GM18508 (cell line): ENCODE data around the gene ARHGAP26.

ENCODE experiments used
- ATAC-seq: cut with Tn5 transposase; IDR thresholded peaks from one replicate; pipeline ENCODE4 v1.9.1; 2021; ENCODE audit warnings: moderate number of reproducible peaks; ENCODE audit not compliant: insufficient read depth, unreplicated experiment

Gene ARHGAP26

DNA sequence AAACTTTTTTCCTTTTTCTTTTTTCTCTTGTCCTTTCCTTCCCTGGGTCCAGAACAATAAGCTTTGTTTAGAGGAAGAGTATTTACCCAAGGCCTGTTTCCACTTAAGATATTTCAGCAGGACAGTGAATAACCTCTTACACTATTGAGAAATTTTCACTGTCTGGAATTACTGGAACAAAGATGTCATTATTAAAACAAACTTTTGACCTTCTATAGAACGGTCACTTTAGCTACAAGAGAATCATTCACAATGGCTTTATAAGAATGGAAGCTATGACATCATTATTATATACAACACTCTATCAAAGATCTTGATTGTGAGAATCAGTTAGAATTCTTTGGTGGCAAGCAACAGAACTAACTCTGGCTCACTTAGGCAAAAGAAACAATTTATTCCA, 22.0 kb upstream of the ARHGAP26 start:
- no peak for ATAC-seq

DNA sequence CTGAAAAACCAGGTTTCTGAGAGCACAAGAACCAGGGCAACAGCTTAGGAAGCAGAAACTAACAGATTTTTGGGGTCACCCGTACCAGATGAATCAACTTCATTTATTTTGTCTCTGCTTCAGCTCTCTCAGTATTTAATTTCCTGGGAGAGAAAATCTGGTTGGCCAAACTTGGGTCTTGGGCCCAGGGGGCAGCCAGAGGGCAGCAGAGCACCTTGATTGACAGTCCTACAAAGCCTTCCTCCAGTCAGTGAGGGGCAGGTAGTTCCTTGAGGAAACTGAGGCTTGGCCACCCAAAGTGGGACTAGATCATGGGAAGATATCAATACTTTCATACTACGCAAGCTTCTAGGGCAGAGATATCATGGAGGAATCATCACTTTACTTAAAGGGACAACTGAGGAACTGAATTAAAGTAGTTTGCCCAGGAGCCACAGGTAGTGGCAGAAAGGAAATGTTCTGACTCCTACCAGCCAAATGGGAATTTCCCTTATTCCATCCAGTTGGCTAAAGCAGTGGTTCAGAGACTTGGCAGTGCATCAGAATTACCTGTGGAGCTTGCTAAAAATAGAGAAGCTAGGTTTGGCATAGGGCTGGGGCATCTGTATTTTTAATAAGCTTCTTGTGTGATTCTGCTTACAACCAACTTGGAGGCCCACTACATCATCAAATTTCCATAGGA, 21.5 kb upstream of the ARHGAP26 start:
- no peak for ATAC-seq

DNA sequence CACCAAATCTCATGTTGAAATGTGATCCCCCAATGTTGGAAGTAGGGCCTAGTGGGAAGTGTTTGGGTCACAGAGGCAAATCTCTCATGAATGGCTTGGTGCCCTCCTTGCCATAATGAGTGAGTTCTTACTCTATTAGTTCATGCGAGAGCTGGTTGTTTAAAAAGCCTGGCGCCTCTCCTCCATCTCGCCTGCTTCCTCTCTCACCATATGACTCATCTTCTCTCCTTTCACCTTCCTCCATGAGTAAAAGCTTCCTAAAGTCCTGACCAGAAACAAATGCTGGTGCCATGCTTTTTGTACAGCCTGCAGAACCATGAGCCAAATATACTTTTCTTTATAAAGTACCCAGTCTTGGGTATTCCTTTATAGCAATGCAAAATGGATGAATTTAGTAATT, 20.9 kb upstream of the ARHGAP26 start:
- ATAC-seq = no peak

DNA sequence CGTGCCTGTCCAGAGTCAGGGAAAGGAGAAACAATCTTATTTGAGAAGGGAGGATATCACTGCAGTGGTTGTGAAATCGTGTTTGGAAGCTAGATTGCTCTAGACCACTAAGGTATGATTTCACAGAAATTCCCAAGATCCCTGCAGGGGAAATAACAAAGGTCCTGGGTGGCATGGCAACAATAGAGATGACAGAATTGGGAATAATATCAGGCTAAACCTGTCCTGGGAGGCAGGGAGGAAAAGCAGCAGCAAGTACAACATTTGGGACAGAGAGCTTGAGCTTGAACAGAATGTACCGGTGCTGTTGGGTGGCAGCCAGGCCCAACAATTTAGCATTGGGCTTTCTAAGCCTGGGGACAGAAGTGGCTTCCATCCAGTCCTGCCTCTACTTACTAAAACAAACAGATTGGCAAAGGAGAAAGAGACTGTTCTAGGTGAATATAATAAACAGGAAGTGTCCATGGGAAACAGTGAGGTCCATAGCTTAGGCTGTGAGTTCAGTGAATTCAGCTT, 17.0 kb upstream of the ARHGAP26 start:
- no peak for ATAC-seq

DNA sequence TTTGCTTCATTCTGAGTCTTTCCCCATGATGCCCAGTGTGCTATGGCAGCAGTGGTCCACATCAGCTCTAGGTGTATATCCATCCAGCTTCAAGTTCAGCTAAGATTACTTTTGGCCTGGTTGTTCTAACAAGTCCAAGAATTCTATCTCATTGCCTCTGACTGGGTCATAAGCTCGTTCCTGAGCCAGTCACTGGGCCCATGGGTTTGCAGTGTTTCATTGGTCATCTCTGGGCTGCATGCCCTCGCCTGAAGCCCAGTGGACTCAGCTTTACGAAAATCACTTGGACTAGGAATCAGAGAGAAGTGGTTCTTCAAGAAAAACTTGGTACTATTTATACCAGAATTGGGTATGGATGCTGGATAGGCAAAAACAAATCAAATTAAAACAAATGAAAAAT, 16.1 kb upstream of the ARHGAP26 start:
- no peak for ATAC-seq

DNA sequence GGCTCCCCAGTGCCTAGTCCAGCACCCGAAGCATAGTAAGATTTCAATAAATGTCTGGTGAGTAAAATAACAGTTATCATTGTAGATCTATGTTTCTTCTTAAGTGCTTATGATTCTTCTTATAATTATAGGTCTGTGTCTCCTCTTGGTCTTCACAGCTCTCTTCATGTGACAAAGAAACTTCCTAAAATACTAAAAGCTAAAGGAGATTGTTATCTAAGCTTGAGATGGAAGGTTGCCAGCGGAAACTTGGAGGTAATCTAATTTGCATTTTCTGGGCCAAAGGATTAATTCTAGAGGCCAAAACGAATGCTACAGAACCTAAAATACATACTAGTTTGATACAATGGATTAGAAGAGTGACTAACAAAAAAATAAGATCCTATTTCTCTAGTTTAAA, 13.6 kb upstream of the ARHGAP26 start:
- ATAC-seq = no peak

DNA sequence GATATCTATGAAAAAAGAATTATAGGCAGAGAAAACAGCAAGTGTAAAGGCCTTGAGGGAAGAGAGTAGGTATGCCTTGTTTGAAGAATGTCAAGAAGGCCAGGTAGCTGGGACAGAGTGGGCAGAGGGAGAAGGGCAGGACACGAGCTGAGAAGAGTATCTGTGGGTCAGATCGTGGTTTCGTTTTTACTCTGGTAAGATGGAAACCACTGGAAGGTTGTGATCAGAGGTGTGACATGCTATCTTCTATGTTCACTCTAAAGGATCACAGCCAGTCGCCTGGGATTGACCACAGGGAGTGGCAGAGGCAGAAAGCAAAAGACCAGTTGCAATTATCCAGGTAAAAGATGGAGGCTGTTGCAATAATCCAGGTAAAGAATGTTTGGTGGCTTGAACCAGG, 12.6 kb upstream of the ARHGAP26 start:
- no peak for ATAC-seq

DNA sequence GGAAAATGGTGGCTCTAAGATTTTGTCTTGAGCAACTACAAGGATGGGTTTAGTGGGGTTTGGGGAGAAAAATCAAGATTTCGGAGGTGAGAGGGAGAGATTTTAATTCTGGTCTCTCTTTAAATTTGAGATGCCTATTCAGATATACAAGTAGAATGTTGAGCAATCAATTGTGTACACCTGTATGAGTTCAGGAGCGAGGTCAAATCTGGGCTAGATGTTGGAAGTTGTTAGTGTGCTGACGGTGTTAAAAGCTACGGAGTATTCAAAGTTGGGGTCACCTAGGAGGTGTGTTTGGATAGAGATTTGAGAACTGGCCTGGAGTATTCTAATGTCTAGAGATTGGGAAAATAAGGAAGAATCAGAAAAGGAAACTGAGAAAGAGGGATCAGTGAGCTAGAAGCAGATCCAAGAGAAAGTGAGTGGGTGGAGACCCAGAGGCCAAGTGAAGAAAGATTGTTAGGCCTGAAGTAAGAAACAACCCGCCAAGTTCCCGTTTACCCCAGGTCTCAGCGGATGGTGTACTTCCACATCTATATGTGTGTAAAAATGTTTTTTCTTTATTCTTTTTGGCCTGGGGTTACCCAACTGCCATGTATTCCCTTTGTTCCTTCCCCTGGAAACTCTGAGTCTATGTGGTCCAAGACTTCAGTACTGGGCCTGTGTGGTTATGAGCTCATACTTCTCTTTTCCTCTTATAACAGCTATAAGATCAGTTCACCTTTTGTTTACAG, 11.9 kb upstream of the ARHGAP26 start:
- no peak for ATAC-seq

DNA sequence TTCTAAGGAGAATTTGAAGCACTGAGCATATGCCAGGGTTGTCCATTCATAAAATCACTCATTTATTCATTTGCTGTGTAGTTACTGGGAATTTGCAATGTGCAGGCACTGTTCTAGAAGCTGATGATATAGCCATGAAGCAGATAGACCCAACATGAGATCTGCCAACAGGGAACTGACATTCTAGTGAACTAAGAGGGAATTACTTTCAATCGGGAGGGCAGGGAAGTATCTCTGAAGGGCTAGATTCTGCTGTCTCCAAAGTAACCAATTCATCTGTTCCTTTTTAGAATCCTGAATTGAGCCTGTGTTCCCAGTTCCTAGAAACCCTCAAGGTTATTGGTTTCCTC, 11.4 kb upstream of the ARHGAP26 start:
- ATAC-seq = no peak

DNA sequence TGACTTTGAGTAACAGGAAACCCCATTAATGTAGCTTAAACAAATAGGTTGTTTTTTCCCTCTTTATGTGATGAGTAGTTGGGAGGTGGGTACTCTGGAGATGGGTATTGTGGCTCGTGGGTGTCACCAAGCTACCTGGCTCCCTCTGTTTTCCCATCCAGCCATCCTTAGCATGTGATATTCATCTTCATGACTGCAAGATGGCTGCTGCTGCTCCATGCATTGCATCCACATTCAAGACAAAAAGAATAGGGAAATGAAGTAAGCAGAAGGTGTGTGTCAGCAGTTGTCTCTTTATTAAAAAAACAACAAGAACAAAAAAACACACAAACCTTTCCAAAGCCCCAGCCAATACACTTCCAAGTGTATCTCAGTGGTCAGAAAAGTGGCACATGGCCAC, 6.5 kb upstream of the ARHGAP26 start:
- ATAC-seq = no peak

DNA sequence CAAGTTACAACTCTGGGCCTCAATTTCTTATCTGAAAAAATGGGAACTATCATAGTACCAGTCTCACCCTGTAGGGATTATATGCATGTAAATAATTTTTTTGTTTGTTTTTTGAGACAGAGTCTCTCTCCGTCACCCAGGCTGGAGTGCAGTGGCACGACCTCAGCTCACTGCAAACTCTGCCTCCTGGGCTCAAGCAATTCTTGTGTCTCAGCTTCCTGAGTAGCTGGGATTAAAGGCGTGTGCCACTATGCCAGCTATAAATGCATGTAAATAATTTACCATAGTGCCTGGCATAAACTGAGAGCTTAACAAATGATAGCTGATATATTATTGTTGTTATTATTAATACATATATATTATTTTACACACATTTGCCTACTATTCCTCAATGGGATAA, 3.0 kb upstream of the ARHGAP26 start:
- no peak for ATAC-seq

DNA sequence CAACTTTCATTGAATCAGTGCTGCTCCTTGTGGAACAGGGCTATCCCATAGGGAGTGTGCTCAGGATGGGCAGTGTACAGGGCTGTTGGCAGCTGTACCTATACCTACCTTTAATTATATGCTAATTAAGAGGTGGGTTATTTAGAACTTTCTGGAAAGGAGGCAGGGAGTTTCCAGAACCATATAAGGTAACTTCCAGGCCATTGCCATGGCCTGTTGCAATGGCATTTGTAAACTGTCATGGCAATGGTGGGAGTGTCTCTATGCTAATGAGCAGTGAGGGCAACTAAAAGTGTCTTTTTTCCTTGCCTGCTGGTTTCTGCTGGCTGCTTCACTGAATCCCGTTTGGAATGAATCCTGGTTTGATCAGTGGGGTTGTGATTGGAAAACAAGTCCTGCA, 2.3 kb upstream of the ARHGAP26 start:
- ATAC-seq = no peak

DNA sequence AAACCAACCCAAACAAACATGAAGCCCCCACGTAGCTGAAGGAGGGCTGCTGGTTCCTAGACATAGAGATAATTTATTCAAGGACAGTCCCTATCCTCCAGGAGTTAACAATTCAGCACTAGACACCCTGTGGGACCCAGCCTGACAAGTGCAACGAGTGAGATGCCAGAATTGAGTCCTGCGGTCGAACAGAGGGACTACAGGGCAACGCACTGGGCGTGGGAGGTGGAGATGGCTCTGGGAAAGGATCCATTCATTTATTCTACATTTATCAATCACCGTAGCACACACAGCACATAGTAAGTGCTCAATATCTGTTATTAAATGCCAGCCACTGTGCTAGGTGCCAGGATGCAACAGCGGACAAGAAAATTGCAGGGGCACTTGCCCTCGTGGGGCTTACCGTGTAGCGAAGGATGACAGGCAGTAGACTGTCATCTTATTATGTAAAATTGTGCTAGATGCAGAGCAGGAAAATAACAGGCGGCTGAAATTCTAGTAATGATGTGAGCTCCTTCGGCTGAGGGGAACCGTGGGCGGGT, 855 bp upstream of the ARHGAP26 start:
- no peak for ATAC-seq

DNA sequence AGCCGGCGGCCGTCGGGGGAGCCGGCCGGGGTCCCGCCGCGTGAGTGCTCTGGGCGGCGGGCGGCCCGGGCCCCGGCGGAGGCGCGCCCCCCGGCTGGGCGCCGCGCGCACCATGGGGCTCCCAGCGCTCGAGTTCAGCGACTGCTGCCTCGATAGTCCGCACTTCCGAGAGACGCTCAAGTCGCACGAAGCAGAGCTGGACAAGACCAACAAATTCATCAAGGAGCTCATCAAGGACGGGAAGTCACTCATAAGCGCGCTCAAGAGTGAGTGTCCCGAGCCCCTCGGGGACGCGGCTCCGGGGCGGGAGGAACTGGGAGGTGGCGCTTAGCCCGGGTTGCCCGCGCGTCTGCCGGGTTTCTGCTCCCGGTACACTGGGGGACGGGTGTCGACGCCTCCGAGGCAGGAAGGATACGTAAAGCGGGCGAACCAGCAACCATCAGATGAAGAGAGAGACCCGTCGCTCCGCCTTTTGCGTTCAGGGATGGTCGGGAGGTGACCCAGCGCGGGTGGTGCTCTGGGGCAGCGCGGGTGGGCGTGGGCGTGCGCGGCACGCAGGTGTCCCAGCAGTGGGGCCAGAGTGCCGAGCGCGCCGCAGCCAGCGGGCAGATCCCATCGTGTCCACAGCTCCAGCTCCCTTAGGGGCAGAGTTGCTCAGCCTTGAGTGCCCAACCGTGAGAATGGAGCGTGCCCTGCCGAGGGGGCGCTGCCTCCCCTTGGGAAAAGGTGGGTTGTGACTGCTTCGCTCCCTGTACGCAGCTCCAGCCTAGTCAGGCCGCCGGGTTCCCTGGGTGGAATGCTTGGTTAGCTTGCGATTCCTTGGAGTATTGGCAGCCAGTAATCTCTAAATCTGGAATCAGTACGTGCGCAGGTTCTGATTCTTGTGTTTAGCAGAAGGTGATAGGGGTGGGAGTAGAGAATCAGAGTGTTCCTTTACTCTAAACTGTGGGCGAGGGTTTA, 753 bp downstream of the ARHGAP26 start:
- ATAC-seq = peak; percentile 7

DNA sequence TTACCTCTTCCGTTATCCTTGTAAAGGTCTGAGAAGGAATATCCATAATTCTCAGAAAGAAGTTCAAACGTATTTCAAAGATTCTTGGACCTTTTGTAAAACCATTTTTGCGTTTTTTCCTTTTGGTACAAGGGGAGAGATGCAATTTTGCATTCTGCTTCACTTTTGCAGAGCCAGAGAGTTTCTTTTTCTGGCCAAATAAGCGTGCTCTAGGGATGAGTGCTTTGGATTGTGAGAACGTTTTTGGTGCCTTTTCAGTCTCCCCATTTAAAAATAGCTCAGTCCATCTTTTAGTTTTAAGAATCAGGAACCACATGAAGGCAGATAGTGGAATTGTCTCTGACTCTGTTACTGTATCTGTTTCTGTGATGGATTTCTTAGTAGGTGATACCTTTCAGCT, 1.5 kb downstream of the ARHGAP26 start:
- no peak for ATAC-seq

DNA sequence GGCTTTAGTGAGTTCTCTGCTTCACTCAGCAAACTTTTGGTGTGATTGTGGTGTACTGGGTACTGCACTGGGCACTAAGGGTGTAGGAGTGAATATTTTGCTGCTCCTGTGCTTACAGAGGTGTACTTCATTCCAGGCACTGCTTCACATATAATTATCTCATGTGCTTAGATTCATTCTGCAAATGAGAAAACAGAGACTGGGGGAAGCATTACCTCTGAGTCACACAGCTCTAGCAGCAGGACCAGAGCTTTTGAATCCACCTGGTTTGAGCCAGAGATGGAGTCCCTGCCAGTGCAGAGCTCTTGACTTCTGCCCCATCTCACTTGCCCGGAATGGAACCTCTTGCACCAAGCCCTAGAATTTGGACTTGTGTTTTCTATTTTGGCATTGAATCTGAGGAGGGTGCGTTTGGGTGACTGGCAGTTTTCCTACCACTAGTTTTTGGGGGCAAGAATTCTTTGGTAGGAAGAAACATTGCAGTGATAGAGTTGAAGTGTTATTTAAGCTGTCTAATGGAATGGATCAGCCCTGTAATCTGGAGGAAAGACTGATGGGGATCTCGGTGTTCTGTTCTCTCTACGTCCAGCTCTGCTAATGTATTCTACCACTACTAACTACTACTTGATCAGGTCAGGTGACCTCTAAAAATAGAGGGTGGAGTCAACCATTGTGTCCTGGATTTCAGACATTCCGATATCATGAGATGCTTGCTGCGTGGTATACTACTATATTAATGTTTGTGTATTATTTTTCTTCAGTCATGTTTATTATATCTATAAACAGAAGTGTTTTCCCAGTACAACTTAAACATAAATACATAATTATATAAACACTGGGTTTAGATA, 2.5 kb downstream of the ARHGAP26 start:
- no peak for ATAC-seq

DNA sequence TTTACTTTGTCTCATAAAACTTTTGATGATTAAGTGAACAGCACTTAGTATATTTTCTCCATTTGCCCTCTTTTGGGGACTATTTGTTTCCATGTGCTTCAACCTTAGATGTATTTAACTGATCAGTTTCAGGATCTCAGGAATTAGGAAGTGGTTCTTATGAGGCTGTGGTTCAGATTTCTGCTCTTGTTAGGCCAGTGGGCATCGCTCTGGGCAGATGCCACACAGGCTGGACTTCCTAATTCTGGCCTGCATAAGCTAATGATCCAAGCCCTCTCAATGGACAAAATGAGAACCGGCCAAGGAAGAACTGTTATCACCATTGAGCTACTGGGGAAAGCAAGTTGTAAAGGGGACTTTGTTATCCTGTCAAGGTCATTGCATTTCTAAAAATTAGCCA, 6.9 kb downstream of the ARHGAP26 start:
- no peak for ATAC-seq

DNA sequence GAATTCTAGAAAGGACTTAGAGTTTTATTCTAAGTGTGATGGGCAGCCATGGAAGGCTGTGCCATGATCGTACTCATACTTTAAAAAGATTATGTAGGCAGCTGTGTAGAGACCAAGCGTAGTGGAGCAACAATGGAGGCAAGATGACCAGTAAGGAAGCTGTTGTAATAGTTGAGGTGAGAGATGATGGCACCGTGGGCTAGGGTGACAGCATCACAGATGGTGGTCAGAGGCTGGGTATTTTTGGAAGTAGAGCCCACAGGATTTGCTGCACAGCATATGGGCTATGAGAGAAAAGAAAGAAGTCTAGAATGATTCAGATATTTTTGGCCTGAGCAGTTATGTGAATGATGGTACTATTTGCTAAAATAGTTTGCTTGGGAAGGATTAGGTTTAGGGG, 7.7 kb downstream of the ARHGAP26 start:
- no peak for ATAC-seq

DNA sequence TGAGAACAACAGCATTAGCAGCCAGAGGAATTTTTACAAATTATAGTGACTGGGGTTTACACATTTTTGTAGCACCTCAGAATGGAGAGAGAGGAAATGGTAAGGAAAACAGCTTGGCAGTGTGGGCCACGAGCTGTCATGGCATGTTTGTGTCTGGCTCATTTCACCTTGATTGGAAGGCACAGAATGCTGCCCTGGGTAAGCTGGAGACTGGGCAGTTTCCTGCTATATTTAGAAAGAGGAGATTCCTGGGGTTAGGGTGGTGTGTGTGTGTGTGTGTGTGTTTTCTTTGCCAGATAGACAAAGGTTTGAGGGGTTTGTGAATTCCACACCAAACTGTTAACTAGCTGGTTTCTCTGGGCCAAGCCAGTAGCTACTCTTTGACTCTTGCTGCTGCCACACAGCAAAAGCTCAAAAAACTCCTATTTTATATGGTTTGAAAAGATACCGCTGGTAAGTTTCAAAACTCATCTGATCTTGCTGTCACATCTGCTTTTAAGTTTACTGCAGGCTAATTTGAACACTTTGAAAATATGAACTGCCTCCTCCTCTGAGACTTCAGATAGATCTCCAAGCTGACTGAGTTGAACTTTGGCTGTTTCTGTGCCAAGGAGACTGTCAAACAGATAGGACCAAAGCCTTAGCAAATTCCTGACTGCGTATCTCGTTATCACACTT, 9.1 kb downstream of the ARHGAP26 start:
- no peak for ATAC-seq
